ENCODE measurements around the gene FOXL2NB.

FOXL2NB gene

GRCh38 chr3:138972941-138973340, 25.9 kb downstream of the FOXL2NB start:
- Histone ChIP-seq H3K4ac (ENCODE audit: low read depth, low read length) (no peak overlapping the region), H2BK12ac (ENCODE audit: low read length) (no peak overlapping the region), H3K4me1 (ENCODE audit: control insufficient read depth in 1 of 2, insufficient read depth in 2 of 2, low read length in 2 of 2) (no peaks in the 10 kb centered on the region), H3K27ac (ENCODE audit: low read depth, low read length) (no peak overlapping the region), H3K9me3 (ENCODE audit: insufficient read depth, low read depth, low read length) (peaks cover 3% of the 10 kb centered on the region), H4K12ac (ENCODE audit: low read depth, low read length) (no peak overlapping the region), H3K23ac (ENCODE audit: low read length) (no peak overlapping the region), H4K8ac (ENCODE audit: low read depth, low read length) (no peak overlapping the region), H3K9ac (ENCODE audit: low read length) (no peak overlapping the region), H3K79me1 (ENCODE audit: low read length) (no peaks in the 10 kb centered on the region), H2AFZ (ENCODE audit: insufficient read depth, low read length, poor library complexity) (no peak overlapping the region), H3K18ac (ENCODE audit: low read length) (no peak overlapping the region), H3K79me2 (ENCODE audit: control insufficient read depth, insufficient read depth, low read length, poor library complexity) (no peaks in the 10 kb centered on the region), H2BK5ac (ENCODE audit: low read depth, low read length, poor library complexity) (no peak overlapping the region), H2AK5ac (ENCODE audit: low read length) (no peak overlapping the region), H3K4me3 (ENCODE audit: low read depth, low read length) (no peak overlapping the region), H4K91ac (ENCODE audit: low read depth, low read length) (no peak overlapping the region), H3K27me3 (ENCODE audit: insufficient read depth, low read length) (no peaks in the 10 kb centered on the region), H2BK120ac (ENCODE audit: insufficient read depth, low read length, poor library complexity) (no peak overlapping the region), H3K4me2 (ENCODE audit: low read length) (no peak overlapping the region), H3K36me3 (ENCODE audit: control insufficient read depth in 1 of 2, insufficient read depth in 2 of 2, low read length in 2 of 2) (no peaks in the 10 kb centered on the region), H3K14ac (ENCODE audit: low read length) (no peak overlapping the region)
- no peak for DNase-seq
- no CpG with 5 or more reads among the region's 5 CpGs for WGBS (ENCODE audit: extremely low coverage, insufficient coverage, insufficient read length)

DNA sequence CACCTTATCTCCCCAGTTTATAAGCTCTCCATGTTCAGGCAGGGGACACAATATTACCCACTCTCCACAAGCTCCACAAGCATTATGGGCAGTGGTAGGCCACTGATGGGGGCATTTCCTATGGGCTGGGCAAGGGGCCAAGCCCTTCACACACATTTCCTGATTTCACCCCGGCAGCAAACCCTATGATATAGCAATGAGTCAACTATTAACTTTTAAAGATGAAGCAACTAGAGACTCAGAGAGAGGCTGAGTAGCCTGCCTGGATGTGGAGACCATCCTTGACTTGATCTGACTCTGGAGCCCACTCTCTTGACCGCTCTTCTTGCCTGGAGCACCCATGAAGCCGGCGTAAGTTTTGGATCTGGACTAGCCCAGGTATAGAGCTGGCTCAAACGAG, 27.4 kb downstream of the FOXL2NB start:
- peaks cover 3% of the 10 kb centered on the region for H3K9me3 ChIP-seq (ENCODE audit: insufficient read depth, low read depth, low read length)
- H2BK12ac ChIP-seq (ENCODE audit: low read length), result no peak overlapping the region
- no peak overlapping the region for H3K4ac ChIP-seq (ENCODE audit: low read depth, low read length)
- H2BK120ac ChIP-seq (ENCODE audit: insufficient read depth, low read length, poor library complexity), result no peak overlapping the region
- no peak overlapping the region for H4K8ac ChIP-seq (ENCODE audit: low read depth, low read length)
- no peak overlapping the region for H3K4me3 ChIP-seq (ENCODE audit: low read depth, low read length)
- H3K18ac ChIP-seq (ENCODE audit: low read length), result no peak overlapping the region
- H3K14ac ChIP-seq (ENCODE audit: low read length), result no peak overlapping the region
- no peaks in the 10 kb centered on the region for H3K36me3 ChIP-seq (ENCODE audit: control insufficient read depth in 1 of 2, insufficient read depth in 2 of 2, low read length in 2 of 2)
- H2AFZ ChIP-seq (ENCODE audit: insufficient read depth, low read length, poor library complexity), result no peak overlapping the region
- no peak overlapping the region for H3K27ac ChIP-seq (ENCODE audit: low read depth, low read length)
- no peak overlapping the region for H4K91ac ChIP-seq (ENCODE audit: low read depth, low read length)
- H3K23ac ChIP-seq (ENCODE audit: low read length), result no peak overlapping the region
- no peaks in the 10 kb centered on the region for H3K79me2 ChIP-seq (ENCODE audit: control insufficient read depth, insufficient read depth, low read length, poor library complexity)
- no peak for DNase-seq
- H4K12ac ChIP-seq (ENCODE audit: low read depth, low read length), result no peak overlapping the region
- no CpG with 5 or more reads among the region's 5 CpGs for WGBS (ENCODE audit: extremely low coverage, insufficient coverage, insufficient read length)
- H3K27me3 ChIP-seq (ENCODE audit: insufficient read depth, low read length), result no peaks in the 10 kb centered on the region
- H2BK5ac ChIP-seq (ENCODE audit: low read depth, low read length, poor library complexity), result no peak overlapping the region
- H2AK5ac ChIP-seq (ENCODE audit: low read length), result no peak overlapping the region
- no peaks in the 10 kb centered on the region for H3K4me1 ChIP-seq (ENCODE audit: control insufficient read depth in 1 of 2, insufficient read depth in 2 of 2, low read length in 2 of 2)
- no peaks in the 10 kb centered on the region for H3K79me1 ChIP-seq (ENCODE audit: low read length)
- no peak overlapping the region for H3K4me2 ChIP-seq (ENCODE audit: low read length)
- H3K9ac ChIP-seq (ENCODE audit: low read length), result no peak overlapping the region

- no peak for DNase-seq
- no peak overlapping the region for H2BK5ac ChIP-seq (ENCODE audit: low read depth, low read length, poor library complexity)
- H2AFZ ChIP-seq (ENCODE audit: insufficient read depth, low read length, poor library complexity), result no peak overlapping the region
- no peaks in the 10 kb centered on the region for H3K4me1 ChIP-seq (ENCODE audit: control insufficient read depth in 1 of 2, insufficient read depth in 2 of 2, low read length in 2 of 2)
- no peak overlapping the region for H2BK12ac ChIP-seq (ENCODE audit: low read length)
- H3K14ac ChIP-seq (ENCODE audit: low read length), result no peak overlapping the region
- H4K8ac ChIP-seq (ENCODE audit: low read depth, low read length), result no peak overlapping the region
- no peak overlapping the region for H2BK120ac ChIP-seq (ENCODE audit: insufficient read depth, low read length, poor library complexity)
- H3K79me1 ChIP-seq (ENCODE audit: low read length), result no peaks in the 10 kb centered on the region
- H3K4me2 ChIP-seq (ENCODE audit: low read length), result no peak overlapping the region
- no peak overlapping the region for H3K9ac ChIP-seq (ENCODE audit: low read length)
- no peak overlapping the region for H3K18ac ChIP-seq (ENCODE audit: low read length)
- H3K79me2 ChIP-seq (ENCODE audit: control insufficient read depth, insufficient read depth, low read length, poor library complexity), result no peaks in the 10 kb centered on the region
- no peak overlapping the region for H4K12ac ChIP-seq (ENCODE audit: low read depth, low read length)
- H3K4ac ChIP-seq (ENCODE audit: low read depth, low read length), result no peak overlapping the region
- no peak overlapping the region for H3K23ac ChIP-seq (ENCODE audit: low read length)
- H3K4me3 ChIP-seq (ENCODE audit: low read depth, low read length), result no peak overlapping the region
- H4K91ac ChIP-seq (ENCODE audit: low read depth, low read length), result no peak overlapping the region
- H3K9me3 ChIP-seq (ENCODE audit: insufficient read depth, low read depth, low read length), result peaks cover 3% of the 10 kb centered on the region
- H3K36me3 ChIP-seq (ENCODE audit: control insufficient read depth in 1 of 2, insufficient read depth in 2 of 2, low read length in 2 of 2), result no peaks in the 10 kb centered on the region
- H3K27ac ChIP-seq (ENCODE audit: low read depth, low read length), result no peak overlapping the region
- H3K27me3 ChIP-seq (ENCODE audit: insufficient read depth, low read length), result no peaks in the 10 kb centered on the region
- no CpG with 5 or more reads among the region's 8 CpGs for WGBS (ENCODE audit: extremely low coverage, insufficient coverage, insufficient read length)
- no peak overlapping the region for H2AK5ac ChIP-seq (ENCODE audit: low read length)
Observed at GRCh38 chr3:138975351-138975750, 28.3 kb downstream of the FOXL2NB start.

DNA sequence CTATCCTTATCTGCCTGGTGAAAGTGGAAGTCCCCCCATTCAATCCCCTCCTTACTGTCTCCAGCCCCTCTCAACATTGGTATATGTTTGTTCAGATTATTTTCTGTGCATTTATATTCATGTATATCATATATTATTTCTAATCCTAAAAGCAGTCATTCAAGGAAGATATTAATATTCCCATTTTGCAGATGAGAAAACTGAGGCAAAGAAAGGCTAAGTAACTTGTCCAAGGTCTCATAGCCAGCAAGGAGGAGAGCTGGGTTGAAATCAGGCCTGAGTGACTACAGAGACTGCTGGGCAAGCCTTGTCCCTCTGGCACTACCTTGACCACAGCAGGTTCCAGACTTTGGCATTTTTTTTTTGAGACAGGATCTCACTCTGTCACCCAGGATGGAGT, 29.0 kb downstream of the FOXL2NB start:
- no peak overlapping the region for H4K91ac ChIP-seq (ENCODE audit: low read depth, low read length)
- H2BK12ac ChIP-seq (ENCODE audit: low read length), result no peak overlapping the region
- no peak overlapping the region for H3K4ac ChIP-seq (ENCODE audit: low read depth, low read length)
- DNase-seq, result no peak
- H3K27me3 ChIP-seq (ENCODE audit: insufficient read depth, low read length), result no peaks in the 10 kb centered on the region
- no peak overlapping the region for H4K8ac ChIP-seq (ENCODE audit: low read depth, low read length)
- no peak overlapping the region for H3K14ac ChIP-seq (ENCODE audit: low read length)
- H3K4me1 ChIP-seq (ENCODE audit: control insufficient read depth in 1 of 2, insufficient read depth in 2 of 2, low read length in 2 of 2), result no peaks in the 10 kb centered on the region
- H3K23ac ChIP-seq (ENCODE audit: low read length), result no peak overlapping the region
- H3K27ac ChIP-seq (ENCODE audit: low read depth, low read length), result no peak overlapping the region
- H3K79me2 ChIP-seq (ENCODE audit: control insufficient read depth, insufficient read depth, low read length, poor library complexity), result no peaks in the 10 kb centered on the region
- H3K4me3 ChIP-seq (ENCODE audit: low read depth, low read length), result no peak overlapping the region
- peaks cover 3% of the 10 kb centered on the region for H3K9me3 ChIP-seq (ENCODE audit: insufficient read depth, low read depth, low read length)
- no peak overlapping the region for H2AK5ac ChIP-seq (ENCODE audit: low read length)
- no peak overlapping the region for H2AFZ ChIP-seq (ENCODE audit: insufficient read depth, low read length, poor library complexity)
- H2BK120ac ChIP-seq (ENCODE audit: insufficient read depth, low read length, poor library complexity), result no peak overlapping the region
- H3K9ac ChIP-seq (ENCODE audit: low read length), result no peak overlapping the region
- no peaks in the 10 kb centered on the region for H3K36me3 ChIP-seq (ENCODE audit: control insufficient read depth in 1 of 2, insufficient read depth in 2 of 2, low read length in 2 of 2)
- H3K18ac ChIP-seq (ENCODE audit: low read length), result no peak overlapping the region
- no peak overlapping the region for H3K4me2 ChIP-seq (ENCODE audit: low read length)
- H2BK5ac ChIP-seq (ENCODE audit: low read depth, low read length, poor library complexity), result no peak overlapping the region
- H4K12ac ChIP-seq (ENCODE audit: low read depth, low read length), result no peak overlapping the region
- H3K79me1 ChIP-seq (ENCODE audit: low read length), result no peaks in the 10 kb centered on the region

Data from trophoblast cell (in vitro differentiated cells and primary cell).